Fibroblast of skin of right biceps (primary cell): ENCODE data around the gene LILRA1.
"Not testable (repeated sequence)": the region's sequence is repeated elsewhere in the genome, so short reads cannot be mapped to it uniquely, and the experiment has no call there.

Source experiments
- DNase-seq: peaks from one replicate; pipeline ENCODE4 v3.0.0-alpha.2; 2013

The LILRA1 gene

GRCh38 chr19:54593445-54593844, at the start of gene LILRA1:
Gene LILRA1, plus strand, starts transcription at chr19:54593632. Its CDS starts 613 bp downstream, at chr19:54594245.
- DNase-seq = not testable (repeated sequence)

GRCh38 chr19:54548806-54549205, 44.6 kb upstream of the LILRA1 start:
- DNase-seq = no peak

GRCh38 chr19:54549224-54549623, 44.2 kb upstream of the LILRA1 start:
- DNase-seq = no peak

GRCh38 chr19:54551293-54551692, 42.1 kb upstream of the LILRA1 start:
- DNase-seq = no peak

- no peak for DNase-seq
These were observed 41.2 kb upstream of the LILRA1 start for GRCh38 chr19:54551950-54552912.

GRCh38 chr19:54552913-54553310, 40.5 kb upstream of the LILRA1 start:
- DNase-seq = no peak

GRCh38 chr19:54554006-54554405, 39.4 kb upstream of the LILRA1 start:
- no peak for DNase-seq

- no peak for DNase-seq
These were observed 38.5 kb upstream of the LILRA1 start for GRCh38 chr19:54554896-54555295.

GRCh38 chr19:54556194-54556593, 37.2 kb upstream of the LILRA1 start:
- no peak for DNase-seq

GRCh38 chr19:54558339-54558738, 35.1 kb upstream of the LILRA1 start:
- no peak for DNase-seq

GRCh38 chr19:54560881-54561385, 32.5 kb upstream of the LILRA1 start:
- no peak for DNase-seq

- no peak for DNase-seq
These were observed 31.6 kb upstream of the LILRA1 start for GRCh38 chr19:54561840-54562239.

GRCh38 chr19:54563206-54563605, 30.2 kb upstream of the LILRA1 start:
- DNase-seq = not testable (repeated sequence)

GRCh38 chr19:54570316-54570715, 23.1 kb upstream of the LILRA1 start:
- no peak for DNase-seq

GRCh38 chr19:54571715-54572615, 21.5 kb upstream of the LILRA1 start:
- not testable (repeated sequence) for DNase-seq

- DNase-seq = no peak
These were observed 20.6 kb upstream of the LILRA1 start for GRCh38 chr19:54572696-54573311.

GRCh38 chr19:54573330-54573872, 20.0 kb upstream of the LILRA1 start, which contains the start of gene LILRA2:
Gene LILRA2, plus strand, starts transcription at chr19:54573790. Its CDS starts 89 bp downstream, at chr19:54573879.
- no peak for DNase-seq

- DNase-seq = no peak
These were observed 19.4 kb upstream of the LILRA1 start for GRCh38 chr19:54574051-54574450.

GRCh38 chr19:54574527-54575056, 18.8 kb upstream of the LILRA1 start:
- no peak for DNase-seq

GRCh38 chr19:54575205-54575604, 18.2 kb upstream of the LILRA1 start:
- not testable (repeated sequence) for DNase-seq

- DNase-seq = no peak
These were observed 16.9 kb upstream of the LILRA1 start for GRCh38 chr19:54576411-54576976.

- DNase-seq = no peak
These were observed 16.1 kb upstream of the LILRA1 start for GRCh38 chr19:54577334-54577733.
